Neural cell (in vitro differentiated cells): Measurements from ENCODE around the gene SFRP4. TPM values are rescaled to one million over a fixed set of nuclear protein-coding genes. Genes with fewer than 3 reads are reported as not detected.

ENCODE experiments used
- H2AFZ ChIP-seq: fragments of 200-600, 300-800 bp; sonication (generic), shearing (Covaris generic); 2 replicates; pipeline ENCODE4 v1.6.0; 2014; ENCODE audit warnings: low read depth, mild to moderate bottlenecking, antibody characterized with exemption, low read length, moderate library complexity
- H3F3A ChIP-seq: fragments of 200-600 bp; shearing (Covaris generic); 2 replicates; pipeline ENCODE4 v1.6.1; 2016; ENCODE audit warnings: mild to moderate bottlenecking, moderate library complexity, mixed read lengths, antibody characterized with exemption, low read length; ENCODE audit not compliant: insufficient read depth, poor library complexity, severe bottlenecking
- H3K27ac ChIP-seq: fragments of 200-600, 300-800 bp; sonication (generic), shearing (Covaris generic); 2 replicates; pipeline ENCODE4 v1.5.1; 2014; ENCODE audit warnings: mild to moderate bottlenecking, low read length, moderate library complexity
- H3K27me3 ChIP-seq: fragments of 300-800, 200-600 bp; sonication (generic), shearing (Covaris generic); 2 replicates; pipeline ENCODE4 v1.6.0; 2014; ENCODE audit warnings: mild to moderate bottlenecking, low read depth, low read length, moderate library complexity; ENCODE audit not compliant: insufficient read depth
- H3K36me3 ChIP-seq: fragments of 300-800, 200-600 bp; sonication (generic), shearing (Covaris generic); 2 replicates; pipeline ENCODE4 v1.5.1; 2014; ENCODE audit warnings: mild to moderate bottlenecking, antibody characterized with exemption, low read length, moderate library complexity; ENCODE audit not compliant: insufficient read depth
- H3K4me2 ChIP-seq: fragments of 300-800, 200-600 bp; sonication (generic), shearing (Covaris generic); 2 replicates; pipeline ENCODE4 v1.6.0; 2014; ENCODE audit warnings: mild to moderate bottlenecking, low read length
- H3K4me3 ChIP-seq: fragments of 300-800, 200-600 bp; sonication (generic), shearing (Covaris generic); 2 replicates; pipeline ENCODE4 v1.5.1; 2014; ENCODE audit warnings: mild to moderate bottlenecking, low read length, moderate library complexity
- H3K79me2 ChIP-seq: fragments of 200-600 bp; shearing (Covaris generic); replicated peaks from 2 replicates; pipeline ENCODE4 v1.6.0; 2014; ENCODE audit warnings: mild to moderate bottlenecking, low read length, moderate library complexity; ENCODE audit not compliant: insufficient read depth
- H3K9ac ChIP-seq: fragments of 300-800, 200-600 bp; sonication (generic), shearing (Covaris generic); 2 replicates; pipeline ENCODE4 v1.6.1; 2016; ENCODE audit warnings: mild to moderate bottlenecking, low read length, mixed read lengths
- H3K9me2 ChIP-seq: fragments of 200-600 bp; shearing (Covaris generic); 2 replicates; pipeline ENCODE4 v1.6.1; 2016; ENCODE audit warnings: mild to moderate bottlenecking, low read length, mixed read lengths; ENCODE audit not compliant: insufficient read depth
- H3K9me3 ChIP-seq: fragments of 200-600, 300-800 bp; sonication (generic), shearing (Covaris generic); 2 replicates; pipeline ENCODE4 v1.6.1; 2016; ENCODE audit warnings: mild to moderate bottlenecking, mixed run types, low read length, moderate library complexity, mixed read lengths
- H4K20me1 ChIP-seq: fragments of 200-600 bp; shearing (Covaris generic); 2 replicates; pipeline ENCODE4 v1.6.1; 2016; ENCODE audit warnings: mild to moderate bottlenecking, mixed run types; ENCODE audit not compliant: insufficient read depth
- CTCF ChIP-seq: fragments of 450-650 bp; IDR thresholded peaks from 2 replicates; pipeline ENCODE4 v1.5.1; 2014; ENCODE audit warnings: antibody characterized with exemption, mild to moderate bottlenecking, moderate library complexity; ENCODE audit not compliant: poor library complexity, severe bottlenecking
- EP300 ChIP-seq: fragments of 450-650 bp; conservative IDR thresholded peaks from 2 replicates; pipeline ENCODE4 v1.6.1; 2014; ENCODE audit warnings: antibody characterized with exemption, mild to moderate bottlenecking, moderate library complexity; ENCODE audit not compliant: poor library complexity, severe bottlenecking
- EZH2 ChIP-seq: fragments of 200-600, 300-800 bp; shearing (Covaris generic), sonication (generic); IDR thresholded peaks from 2 replicates; pipeline ENCODE4 v1.6.1; 2014; ENCODE audit warnings: antibody characterized with exemption, low read length, borderline replicate concordance, mild to moderate bottlenecking; ENCODE audit not compliant: insufficient read depth, poor library complexity, severe bottlenecking
- MXI1 ChIP-seq: fragments of 450-650 bp; conservative IDR thresholded peaks from 2 replicates; pipeline ENCODE4 v1.6.1; 2014; ENCODE audit warnings: antibody characterized with exemption, mild to moderate bottlenecking; ENCODE audit not compliant: poor library complexity, severe bottlenecking
- POLR2AphosphoS5 ChIP-seq: IDR thresholded peaks from 2 replicates; pipeline ENCODE4 v1.6.1; 2012
- RAD21 ChIP-seq: fragments of 450-650 bp; conservative IDR thresholded peaks from 2 replicates; pipeline ENCODE4 v1.6.1; 2014; ENCODE audit warnings: antibody characterized with exemption, mild to moderate bottlenecking, moderate library complexity
- REST ChIP-seq: IDR thresholded peaks from 2 replicates; pipeline ENCODE4 v1.6.1; 2012; ENCODE audit warnings: borderline replicate concordance
- SMC3 ChIP-seq: fragments of 450-650 bp; conservative IDR thresholded peaks from 2 replicates; pipeline ENCODE4 v1.6.1; 2014; ENCODE audit warnings: antibody characterized with exemption, mild to moderate bottlenecking, moderate library complexity; ENCODE audit not compliant: poor library complexity
- TAF1 ChIP-seq: IDR thresholded peaks from 2 replicates; pipeline ENCODE4 v1.6.1; 2012; ENCODE audit warnings: low read depth
- polyA plus RNA-seq: library from polyadenylated mRNA; depleted of rRNA; stranded (reverse); fragments of >200 nt; gene quantifications from 2 replicates; pipeline ENCODE4 v1.2.3, GENCODE V29; 2014

The SFRP4 gene
- polyA plus RNA-seq, 1 donor from 2014 or later, result not detected

- Histone ChIP-seq H4K20me1 (no peaks in the 10 kb centered on the region), H3K27ac (no peak overlapping the region), H3K9me3 (no peaks in the 10 kb centered on the region), H3K27me3 (peaks cover 33% of the 10 kb centered on the region), H2AFZ (no peak overlapping the region), H3K4me3 (no peak overlapping the region), H3K79me2 (no peaks in the 10 kb centered on the region), H3F3A (no peaks in the 10 kb centered on the region), H3K36me3 (no peaks in the 10 kb centered on the region), H3K9me2 (no peaks in the 10 kb centered on the region), H3K4me2 (no peak overlapping the region), H3K9ac (no peak overlapping the region)
- TF ChIP-seq SMC3, result no peak
- no peak for TF ChIP-seq POLR2AphosphoS5
- no peak for TF ChIP-seq TAF1
- no peak for TF ChIP-seq EZH2
- no peak for TF ChIP-seq EP300
- no peak for TF ChIP-seq REST
- TF ChIP-seq MXI1, result no peak
- TF ChIP-seq RAD21, result no peak
- TF ChIP-seq CTCF, result no peak
Observed at GRCh38 chr7:37912756-37913155, 3.9 kb downstream of the SFRP4 start.

- Histone ChIP-seq H4K20me1 (no peaks in the 10 kb centered on the region), H3K36me3 (no peaks in the 10 kb centered on the region), H3K27ac (no peak overlapping the region), H3K9ac (no peak overlapping the region), H3K4me3 (no peak overlapping the region), H3F3A (no peaks in the 10 kb centered on the region), H2AFZ (no peak overlapping the region), H3K27me3 (no peaks in the 10 kb centered on the region), H3K79me2 (no peaks in the 10 kb centered on the region), H3K4me2 (no peak overlapping the region), H3K9me2 (no peaks in the 10 kb centered on the region), H3K9me3 (no peaks in the 10 kb centered on the region)
- TF ChIP-seq TAF1 (no peak), EZH2 (no peak), REST (no peak), RAD21 (no peak), EP300 (no peak)
Observed at GRCh38 chr7:37908221-37908788, 8.3 kb downstream of the SFRP4 start.
